SHP77 (cell line): ENCODE data around the gene ARL8B.
A peak's percentile ranks its signal among the peaks of the same experiment; 100 is the strongest.
"Not testable (repeated sequence)": the region's sequence is repeated elsewhere in the genome, so short reads cannot be mapped to it uniquely, and the experiment has no call there.

Experiments
- DNase-seq, 2 experiments: peaks; one replicate each; lab custom pipeline; 2025; lab: John Stamatoyannopoulos, UW

Gene ARL8B

DNA sequence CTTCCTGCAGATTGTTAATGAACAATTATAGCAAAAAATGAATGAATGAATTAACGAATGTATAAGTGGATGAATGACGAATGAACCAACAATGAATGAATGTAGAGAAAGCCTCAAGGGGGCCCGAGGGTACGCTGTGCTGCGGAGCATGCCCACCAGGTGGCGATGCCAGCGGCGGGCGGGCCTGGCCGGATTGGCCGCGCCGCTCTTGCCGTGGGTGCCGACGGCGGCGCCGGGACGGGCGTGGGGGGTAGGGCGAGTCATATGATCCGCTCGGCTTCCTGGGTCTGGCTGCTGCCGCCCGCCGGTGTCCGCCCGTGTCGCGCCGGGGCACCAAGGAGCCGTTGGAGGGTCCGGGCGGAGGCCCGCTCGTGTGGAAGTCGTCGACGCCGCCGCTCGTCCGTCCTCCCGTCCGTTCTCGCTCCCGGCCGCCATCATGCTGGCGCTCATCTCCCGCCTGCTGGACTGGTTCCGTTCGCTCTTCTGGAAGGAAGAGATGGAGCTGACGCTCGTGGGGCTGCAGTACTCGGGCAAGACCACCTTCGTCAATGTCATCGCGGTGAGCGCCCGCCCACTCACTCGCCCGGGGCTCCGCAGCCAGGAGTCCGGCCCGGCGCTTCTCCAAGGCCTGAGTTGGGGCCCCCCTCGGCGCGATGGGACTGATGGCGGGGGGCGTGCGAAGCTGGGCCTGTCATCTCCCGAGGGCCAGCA, at the start of gene ARL8B:
TSS of gene ARL8B (plus strand) at position 263 of the 711 bp plus-strand sequence. CDS start at position 437, 174 bp downstream.
- peak; percentile 67 to 79 for DNase-seq

GRCh38 chr3:5073374-5074085, 48.6 kb upstream of the ARL8B start:
- no peak for DNase-seq

DNA sequence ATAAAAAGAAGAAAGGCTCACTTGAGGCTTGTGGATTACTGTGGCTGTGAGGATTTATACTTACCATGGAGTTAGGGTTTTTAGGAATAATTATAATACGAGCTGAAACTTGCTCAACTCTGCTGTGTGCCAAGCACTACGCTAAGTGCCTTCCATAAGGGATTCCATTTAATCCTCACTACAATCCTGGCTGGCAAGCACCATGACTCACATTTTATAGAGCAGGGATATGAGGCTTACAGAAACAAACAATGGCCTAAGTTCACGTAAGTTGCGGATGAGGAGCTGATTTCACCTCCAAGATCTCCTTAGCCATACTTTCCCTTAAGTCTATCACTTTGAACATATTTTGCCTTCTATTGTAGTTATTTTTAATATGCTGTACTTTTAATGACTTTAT, 43.9 kb upstream of the ARL8B start:
- no peak for DNase-seq

- no peak for DNase-seq
These were observed 42.3 kb upstream of the ARL8B start for GRCh38 chr3:5079761-5080160.

DNA sequence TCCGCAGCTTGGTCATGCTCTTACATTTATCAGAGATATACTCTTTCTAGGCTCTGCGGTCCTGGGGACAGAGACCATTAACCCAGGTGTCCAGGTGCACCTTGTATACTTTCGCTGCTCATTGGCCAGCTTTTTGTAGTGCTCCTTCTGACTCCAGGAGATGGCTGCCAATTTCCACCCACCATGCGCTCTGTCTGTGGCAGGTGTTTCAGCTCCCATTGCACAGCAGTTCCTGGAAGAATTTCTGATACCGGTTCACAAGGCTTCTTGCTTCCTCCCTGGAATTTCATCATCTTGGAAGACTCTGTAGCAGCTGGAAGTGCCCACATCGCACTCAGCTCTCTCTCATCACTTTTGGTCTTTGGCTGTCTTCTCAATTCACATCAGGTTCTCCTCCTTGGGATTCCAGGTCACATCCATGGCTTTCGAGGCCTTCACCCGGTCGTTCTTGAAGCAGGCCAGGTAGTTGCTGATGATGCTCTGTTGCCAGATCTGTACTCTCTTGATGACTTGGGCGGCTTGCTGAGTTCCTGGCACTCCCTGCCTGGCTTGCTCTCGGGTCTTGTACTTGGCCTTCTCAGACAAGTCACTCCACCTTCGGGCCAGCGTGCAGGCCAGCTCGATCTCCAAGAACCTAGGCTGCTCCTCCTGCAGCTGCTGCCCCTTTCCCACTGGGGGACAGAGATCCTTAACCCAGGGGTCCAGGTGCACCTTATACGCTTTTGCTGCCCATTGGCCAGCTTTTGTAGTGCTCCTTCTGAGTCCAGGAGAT, 41.1 kb upstream of the ARL8B start:
- DNase-seq, result no peak

DNA sequence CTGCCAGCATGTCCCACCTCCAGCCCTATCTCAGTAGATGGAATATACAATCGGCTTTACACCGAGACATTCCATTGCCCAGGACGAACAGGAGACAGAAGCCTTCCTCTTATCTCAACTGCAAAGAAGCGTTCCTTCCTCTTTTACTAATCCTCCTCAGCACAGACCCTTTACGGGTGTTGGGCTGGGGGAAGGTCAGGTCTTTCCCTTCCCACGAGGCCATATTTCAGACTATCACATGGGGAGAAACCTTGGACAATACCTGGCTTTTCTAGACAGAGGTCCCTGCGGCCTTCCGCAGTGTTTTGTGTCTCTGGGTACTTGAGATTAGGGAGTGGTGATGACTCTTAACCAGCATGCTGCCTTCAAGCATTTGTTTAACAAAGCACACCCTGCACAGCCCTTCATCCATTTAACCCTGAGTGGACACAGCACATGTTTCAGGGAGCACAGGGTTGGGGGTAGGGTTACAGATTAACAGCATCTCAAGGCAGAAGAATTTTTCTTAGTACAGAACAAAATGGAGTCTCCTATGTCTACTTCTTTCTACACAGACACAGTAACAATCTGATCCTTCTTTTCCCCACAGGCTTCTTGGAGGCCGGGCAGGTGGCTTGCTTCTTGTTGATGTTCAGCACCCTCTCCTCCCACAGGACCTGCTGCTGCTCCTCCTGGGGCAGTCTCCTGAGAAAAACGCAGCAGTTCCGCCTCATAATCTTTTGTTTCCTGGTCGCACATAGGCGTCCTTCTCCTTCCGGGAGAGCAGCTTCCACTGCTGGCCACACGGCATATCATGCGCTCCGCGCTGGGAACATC, 39.9 kb upstream of the ARL8B start:
- DNase-seq, result not testable (repeated sequence)

GRCh38 chr3:5082789-5083115, 39.3 kb upstream of the ARL8B start:
- DNase-seq, result no peak

GRCh38 chr3:5084224-5084623, 37.9 kb upstream of the ARL8B start:
- no peak for DNase-seq

- no peak for DNase-seq
These were observed 35.4 kb upstream of the ARL8B start for GRCh38 chr3:5086708-5087107.

DNA sequence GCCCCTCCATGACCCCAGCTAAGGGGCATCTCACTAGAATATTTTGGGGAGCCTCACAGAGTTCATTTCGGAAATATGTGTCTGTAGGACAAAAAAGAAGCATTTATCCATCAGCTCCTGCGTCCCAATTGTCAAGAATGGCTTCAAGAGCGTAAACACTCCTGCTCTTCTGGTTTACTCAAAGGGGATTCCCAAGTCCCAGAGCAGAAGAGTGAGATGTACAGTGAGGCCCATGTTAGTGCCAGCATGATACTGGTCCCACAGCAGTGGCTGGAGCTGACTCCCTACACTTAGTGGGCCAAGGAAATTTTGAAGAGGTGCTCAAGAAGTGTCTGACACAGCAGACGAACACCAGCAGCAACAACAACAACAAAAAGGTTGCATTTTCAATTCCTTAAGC, 34.9 kb upstream of the ARL8B start:
- no peak for DNase-seq

DNA sequence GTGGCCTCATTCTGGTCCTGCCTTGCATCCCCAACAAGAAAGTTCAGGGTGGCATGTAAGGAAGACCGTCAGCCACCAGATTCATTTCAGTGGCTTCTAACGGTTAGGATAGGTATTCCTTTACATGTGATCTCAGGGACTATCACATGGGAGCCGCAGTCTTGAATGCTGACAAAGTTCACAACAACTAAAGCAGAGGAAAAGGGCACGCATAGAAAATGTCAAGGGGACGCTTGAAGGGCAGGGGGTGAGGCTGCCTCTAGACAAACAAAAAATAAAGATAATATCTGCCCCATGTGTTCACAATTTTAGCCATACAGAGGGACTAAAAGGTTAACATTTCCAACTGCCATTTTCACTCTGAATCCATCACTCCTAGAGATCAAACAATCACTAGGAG, 31.9 kb upstream of the ARL8B start:
- DNase-seq, result no peak

DNA sequence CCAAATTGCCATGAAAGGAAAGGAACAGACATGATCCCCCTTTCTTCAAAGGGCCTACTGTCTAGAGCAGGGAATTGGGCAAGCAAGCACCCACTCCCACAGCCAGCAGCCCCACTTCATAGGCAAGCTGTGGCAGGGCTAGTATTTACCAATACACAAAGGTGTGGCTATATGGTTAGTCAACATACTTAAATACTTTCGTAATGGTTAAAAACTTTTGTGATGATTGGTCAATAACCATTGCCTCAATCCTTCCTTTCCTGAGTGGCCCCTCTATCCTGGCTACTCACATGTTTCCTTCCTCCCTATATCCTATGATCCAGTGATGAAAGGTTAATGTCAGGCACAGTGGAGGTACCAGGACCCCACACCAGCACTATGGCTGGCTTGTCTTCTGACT, 30.1 kb upstream of the ARL8B start:
- no peak for DNase-seq

GRCh38 chr3:5093731-5094130, 28.4 kb upstream of the ARL8B start:
- no peak for DNase-seq

DNA sequence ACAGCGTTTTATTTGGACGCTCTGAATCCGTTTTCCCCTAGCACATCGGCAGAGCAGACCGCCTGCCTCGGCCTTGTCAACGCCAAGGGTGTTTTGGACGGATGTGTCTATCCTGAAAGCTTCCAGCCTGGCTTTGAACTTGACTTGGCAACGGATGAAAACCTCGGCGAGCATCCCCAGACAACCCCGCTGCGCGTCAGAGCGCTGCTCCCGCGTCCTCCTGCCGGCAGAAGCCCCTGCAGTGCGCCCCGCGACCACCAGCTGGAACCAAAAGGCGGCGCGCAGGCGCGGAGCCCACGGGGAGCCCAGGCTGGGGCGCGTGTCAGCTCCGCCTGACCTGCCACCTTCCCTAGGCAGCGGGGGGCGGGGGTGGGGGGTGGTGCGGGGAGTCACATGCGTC, 26.2 kb upstream of the ARL8B start:
- no peak for DNase-seq

GRCh38 chr3:5096336-5097008, 25.6 kb upstream of the ARL8B start:
- no peak for DNase-seq

GRCh38 chr3:5098346-5098745, 23.7 kb upstream of the ARL8B start:
- DNase-seq, result no peak

- DNase-seq, result no peak
These were observed 19.6 kb upstream of the ARL8B start for GRCh38 chr3:5102532-5102931.

- DNase-seq, result no peak
These were observed 18.3 kb upstream of the ARL8B start for GRCh38 chr3:5103743-5104142.

DNA sequence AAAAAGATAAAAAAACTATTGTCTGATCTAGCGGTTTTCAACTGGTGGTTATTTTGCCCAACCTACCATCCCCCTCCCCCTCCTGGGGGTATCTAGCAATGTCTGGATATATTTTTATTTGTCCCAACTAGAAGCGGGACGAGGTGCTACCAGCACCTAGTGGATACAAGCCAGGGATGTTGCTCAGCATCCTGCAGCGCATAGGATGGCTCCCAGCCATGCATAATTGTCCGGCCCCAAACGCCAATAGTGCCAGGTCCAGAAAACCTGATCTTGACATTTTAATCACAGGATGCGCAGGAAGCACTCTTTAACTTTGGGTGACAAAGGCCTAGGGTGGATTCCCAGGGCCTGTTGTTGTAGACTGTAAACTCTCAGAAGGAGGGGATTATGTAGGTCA, 17.0 kb upstream of the ARL8B start:
- no peak for DNase-seq

GRCh38 chr3:5106371-5106770, 15.7 kb upstream of the ARL8B start:
- not testable (repeated sequence) for DNase-seq

- not testable (repeated sequence) for DNase-seq
These were observed 15.2 kb upstream of the ARL8B start for GRCh38 chr3:5106933-5107334.

DNA sequence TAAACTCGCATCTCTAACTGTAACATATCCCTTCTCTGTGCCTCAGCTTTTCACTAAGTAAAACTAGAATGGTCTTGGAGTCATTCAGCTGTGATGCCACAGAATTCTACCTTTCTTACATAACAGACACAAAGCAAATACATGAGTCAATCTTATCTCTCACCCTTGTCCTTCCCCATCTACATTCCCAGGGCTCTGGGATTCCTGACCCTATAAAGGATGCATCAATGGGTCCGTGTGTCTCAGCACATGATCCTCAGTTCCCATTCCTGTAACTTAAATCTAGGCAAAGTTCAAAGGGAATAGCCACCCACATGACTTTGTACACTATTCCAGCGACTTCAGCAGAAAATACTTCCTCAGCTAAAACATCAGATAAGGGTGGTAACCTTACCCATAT, 11.8 kb upstream of the ARL8B start:
- DNase-seq, result no peak
